HG03139 (cell line): ENCODE results near the gene TRIM22.
"Not testable (repeated sequence)": the region's sequence is repeated elsewhere in the genome, so short reads cannot be mapped to it uniquely, and the experiment has no call there.

Experiments
- ATAC-seq: cut with Tn5 transposase; IDR thresholded peaks from one replicate; pipeline ENCODE4 v1.9.1; 2021; ENCODE audit not compliant: unreplicated experiment

The TRIM22 gene

GRCh38 chr11:5690736-5691135 is 1.1 kb downstream of the TRIM22 start:
- ATAC-seq = no peak

- ATAC-seq = not testable (repeated sequence)
These were observed 1.8 kb downstream of the TRIM22 start for GRCh38 chr11:5691238-5691963.

DNA sequence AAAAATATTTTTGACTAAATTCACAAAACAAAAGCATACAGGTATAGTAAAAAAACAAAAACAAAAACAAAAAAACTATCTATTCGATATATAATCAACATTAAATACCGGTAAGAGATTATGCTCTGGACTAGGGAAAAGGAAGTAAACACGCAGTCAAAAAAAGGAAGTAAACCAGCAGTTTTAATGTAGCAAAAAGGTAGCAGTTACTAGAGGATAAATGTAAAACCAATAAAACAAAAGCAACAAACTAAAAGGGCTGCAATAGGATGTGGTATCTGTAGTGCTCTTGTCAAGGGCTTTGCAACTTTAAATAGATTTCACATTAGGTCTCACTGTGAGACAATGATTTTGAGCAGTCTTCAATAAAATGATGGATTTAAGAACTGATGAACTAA is 2.4 kb downstream of the TRIM22 start:
- ATAC-seq = no peak

- no peak for ATAC-seq
These were observed 5.1 kb downstream of the TRIM22 start for GRCh38 chr11:5694642-5695041.

DNA sequence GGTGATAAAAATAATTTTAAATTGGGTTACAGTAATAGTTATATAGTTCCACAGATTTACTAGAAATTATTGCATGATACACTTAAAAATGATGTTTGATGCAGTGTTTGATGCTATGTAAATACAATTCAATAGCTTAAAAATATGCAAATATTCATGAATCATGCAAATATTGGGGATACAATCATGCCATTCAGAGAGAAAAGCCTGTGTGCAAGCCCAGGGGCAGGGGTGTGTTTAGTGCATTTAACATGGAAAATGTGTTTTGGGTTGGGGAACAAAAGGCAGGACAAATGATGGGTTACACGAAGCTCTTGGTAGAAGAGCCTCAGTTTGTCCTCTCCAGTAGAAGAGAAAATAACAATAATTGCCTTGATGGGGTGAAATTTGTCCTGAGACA is 6.0 kb downstream of the TRIM22 start:
- no peak for ATAC-seq

DNA sequence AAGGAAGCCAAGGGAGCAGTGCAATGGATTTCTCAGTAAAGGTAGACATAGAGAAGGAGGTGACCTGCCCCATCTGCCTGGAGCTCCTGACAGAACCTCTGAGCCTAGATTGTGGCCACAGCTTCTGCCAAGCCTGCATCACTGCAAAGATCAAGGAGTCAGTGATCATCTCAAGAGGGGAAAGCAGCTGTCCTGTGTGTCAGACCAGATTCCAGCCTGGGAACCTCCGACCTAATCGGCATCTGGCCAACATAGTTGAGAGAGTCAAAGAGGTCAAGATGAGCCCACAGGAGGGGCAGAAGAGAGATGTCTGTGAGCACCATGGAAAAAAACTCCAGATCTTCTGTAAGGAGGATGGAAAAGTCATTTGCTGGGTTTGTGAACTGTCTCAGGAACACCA is 6.6 kb downstream of the TRIM22 start:
- ATAC-seq = no peak

- no peak for ATAC-seq
These were observed 8.7 kb downstream of the TRIM22 start for GRCh38 chr11:5698281-5698680.

GRCh38 chr11:5700421-5701054 is 10.9 kb downstream of the TRIM22 start:
- ATAC-seq = no peak

DNA sequence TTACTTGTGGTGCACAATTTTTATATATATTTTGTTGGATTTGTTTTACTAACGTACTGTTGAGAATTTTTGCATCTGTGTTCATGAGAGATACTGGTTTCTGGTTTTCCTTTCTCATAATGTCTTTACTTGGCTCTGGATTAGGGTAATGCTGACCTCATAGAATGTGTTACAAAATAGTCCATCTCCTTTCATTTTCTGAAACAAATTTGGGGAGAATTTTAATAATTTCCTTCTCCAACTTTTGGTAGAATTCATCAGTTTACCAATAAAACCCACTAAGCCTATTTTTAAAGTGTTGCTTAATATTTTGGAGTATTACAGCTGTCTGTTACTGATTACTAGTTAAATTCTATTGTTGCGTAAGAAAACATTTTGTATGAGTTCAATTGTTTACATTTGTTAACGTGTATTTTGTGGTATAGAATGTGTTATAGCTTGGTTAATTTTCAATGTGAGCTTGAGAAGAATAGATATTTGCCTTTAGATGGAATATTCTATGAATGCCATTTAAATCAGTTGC is 11.5 kb downstream of the TRIM22 start:
- ATAC-seq = no peak

- peak; percentile 80 for ATAC-seq
These were observed 14.3 kb downstream of the TRIM22 start for GRCh38 chr11:5703741-5704536.

GRCh38 chr11:5705688-5706087 is 16.1 kb downstream of the TRIM22 start:
- ATAC-seq = no peak

DNA sequence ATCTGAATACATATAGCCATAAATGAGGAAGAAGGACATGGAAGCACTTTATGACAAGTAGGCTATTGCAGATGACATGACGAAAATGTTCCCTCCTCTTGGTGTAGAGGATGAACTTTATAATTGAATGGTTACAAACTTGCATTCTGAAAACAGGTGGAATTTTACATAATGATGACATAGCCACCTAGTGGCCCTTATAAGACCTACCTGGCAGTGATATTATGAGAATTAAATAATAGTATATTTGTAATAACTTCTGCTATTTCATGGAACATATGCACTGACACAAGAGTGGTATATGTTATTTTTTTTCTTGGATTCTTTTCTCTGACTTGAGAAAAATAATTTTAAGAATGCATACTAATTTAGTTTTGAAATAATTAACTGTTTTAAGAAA is 22.9 kb downstream of the TRIM22 start:
- ATAC-seq = no peak

DNA sequence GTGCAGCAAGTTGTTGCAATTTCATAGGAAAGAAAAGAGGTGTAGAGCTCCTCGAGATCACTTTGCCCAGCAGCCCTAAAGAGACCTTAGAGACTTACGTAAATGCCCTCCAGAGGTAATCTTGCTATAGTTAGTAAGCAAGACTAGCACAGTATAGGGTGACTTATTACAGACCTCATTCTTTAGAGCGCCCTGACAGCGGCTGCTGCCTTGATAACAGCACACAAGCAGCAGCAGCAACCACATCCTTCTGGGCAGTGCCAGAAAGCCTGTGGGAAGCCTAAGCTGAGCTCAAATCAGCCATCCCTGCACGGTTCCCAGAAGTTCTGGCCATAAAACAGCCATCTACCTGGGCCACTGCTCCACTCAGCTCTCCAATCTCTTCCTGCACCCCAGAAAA is 24.1 kb downstream of the TRIM22 start:
- no peak for ATAC-seq

GRCh38 chr11:5716518-5716917 is 26.9 kb downstream of the TRIM22 start:
- not testable (repeated sequence) for ATAC-seq

GRCh38 chr11:5719703-5720495 is 30.3 kb downstream of the TRIM22 start:
- no peak for ATAC-seq

- no peak for ATAC-seq
These were observed 33.0 kb downstream of the TRIM22 start for GRCh38 chr11:5722622-5723021.

DNA sequence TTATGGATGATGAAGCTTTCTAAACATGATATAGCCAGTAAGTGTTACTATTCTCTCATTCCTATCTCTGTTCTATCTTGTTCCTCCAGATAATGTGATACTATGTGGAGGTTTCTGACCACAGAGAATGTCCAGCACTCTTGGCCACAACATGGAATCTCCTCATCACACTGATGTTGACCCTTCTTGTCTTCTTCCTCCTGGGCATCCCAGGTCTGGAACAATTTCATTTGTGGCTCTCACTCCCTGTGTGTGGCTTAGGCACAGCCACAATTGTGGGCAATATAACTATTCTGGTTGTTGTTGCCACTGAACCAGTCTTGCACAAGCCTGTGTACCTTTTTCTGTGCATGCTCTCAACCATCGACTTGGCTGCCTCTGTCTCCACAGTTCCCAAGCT is 36.8 kb downstream of the TRIM22 start:
- no peak for ATAC-seq

DNA sequence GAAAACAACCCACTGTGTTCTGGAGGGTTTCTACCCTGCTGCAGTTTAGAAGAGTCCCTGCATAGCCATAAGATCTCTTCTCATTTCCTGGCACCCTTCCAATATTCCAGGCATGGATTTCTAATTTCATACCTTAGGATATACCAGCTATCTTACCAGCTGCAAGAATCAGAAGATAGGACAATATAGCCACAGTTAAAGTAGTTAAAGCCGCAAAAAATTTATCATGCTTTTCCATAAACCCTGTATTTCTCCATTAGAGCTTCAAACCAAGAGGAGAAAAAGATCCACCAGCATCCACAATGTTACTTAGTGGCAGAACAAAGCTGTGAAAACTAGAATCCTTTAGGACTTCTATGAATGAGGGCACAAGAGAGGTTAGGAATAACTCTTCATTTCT is 38.1 kb downstream of the TRIM22 start:
- no peak for ATAC-seq

DNA sequence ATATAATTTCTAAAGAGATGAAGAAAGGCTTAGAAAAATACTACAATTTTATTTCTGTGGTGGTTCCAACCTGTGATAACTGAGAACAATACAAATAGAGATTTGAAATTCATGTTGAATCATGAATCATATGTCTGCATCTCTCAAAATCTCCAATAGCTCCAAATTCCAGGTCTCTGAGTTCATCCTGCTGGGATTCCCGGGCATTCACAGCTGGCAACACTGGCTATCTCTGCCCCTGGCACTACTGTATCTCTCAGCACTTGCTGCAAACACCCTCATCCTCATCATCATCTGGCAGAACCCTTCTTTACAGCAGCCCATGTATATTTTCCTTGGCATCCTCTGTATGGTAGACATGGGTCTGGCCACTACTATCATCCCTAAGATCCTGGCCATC is 46.8 kb downstream of the TRIM22 start, which contains the start of gene OR56B1:
Gene OR56B1 (plus strand): TSS at position 53 of the 400 bp plus-strand sequence. CDS start 69 bp downstream, at position 122.
- no peak for ATAC-seq

GRCh38 chr11:5737091-5737490 is 47.5 kb downstream of the TRIM22 start:
- no peak for ATAC-seq
